Measurements from ENCODE around the gene PLEKHA1.
A peak's percentile ranks its signal among the peaks of the same experiment; 100 is the strongest.

Gene PLEKHA1

GRCh38 chr10:122374237-122374858, at the start of gene PLEKHA1:
Gene PLEKHA1, plus strand, starts transcription at chr10:122374708. Its CDS starts 18,493 bp downstream, at chr10:122393201.
- DNase-seq = peak; percentile 87

DNA sequence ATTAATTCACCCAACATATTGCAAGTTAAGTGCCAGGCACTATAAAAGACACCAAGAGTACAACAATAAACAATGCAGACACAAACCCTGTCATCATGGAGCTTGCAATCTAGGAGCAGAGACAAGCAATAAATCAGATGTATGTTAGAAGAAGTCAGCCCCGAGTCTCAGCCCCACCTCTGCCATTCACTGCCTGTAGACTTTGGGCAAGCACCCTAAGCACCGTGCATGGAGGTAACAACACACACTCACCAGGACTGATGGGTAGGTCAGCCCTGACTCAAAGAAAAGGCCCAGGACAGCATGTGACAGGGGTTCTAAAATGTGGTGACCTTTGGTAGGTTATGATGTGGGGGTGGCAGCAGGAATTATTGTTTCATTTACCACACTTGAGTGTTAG, 49.3 kb upstream of the PLEKHA1 start:
- DNase-seq = no peak

DNA sequence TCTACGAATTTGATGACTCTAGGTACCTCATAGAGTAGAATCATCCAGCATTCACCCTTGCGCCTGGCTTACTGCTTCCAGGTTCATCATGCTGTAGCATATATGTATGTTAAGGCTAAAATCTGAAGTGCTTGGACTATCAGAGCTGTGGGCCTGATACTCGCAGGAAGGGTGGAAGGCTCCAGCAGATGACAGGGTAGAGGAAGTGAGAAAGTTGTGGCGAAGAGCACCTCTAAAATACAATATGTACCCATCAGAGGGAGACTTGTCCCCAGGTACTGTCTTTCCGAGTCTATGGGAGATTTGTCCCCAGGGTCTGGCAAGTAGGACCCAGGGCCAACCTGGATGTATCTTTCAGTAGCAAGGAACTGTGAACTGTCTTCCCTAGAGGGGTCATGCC, 48.1 kb upstream of the PLEKHA1 start:
- no peak for DNase-seq

DNA sequence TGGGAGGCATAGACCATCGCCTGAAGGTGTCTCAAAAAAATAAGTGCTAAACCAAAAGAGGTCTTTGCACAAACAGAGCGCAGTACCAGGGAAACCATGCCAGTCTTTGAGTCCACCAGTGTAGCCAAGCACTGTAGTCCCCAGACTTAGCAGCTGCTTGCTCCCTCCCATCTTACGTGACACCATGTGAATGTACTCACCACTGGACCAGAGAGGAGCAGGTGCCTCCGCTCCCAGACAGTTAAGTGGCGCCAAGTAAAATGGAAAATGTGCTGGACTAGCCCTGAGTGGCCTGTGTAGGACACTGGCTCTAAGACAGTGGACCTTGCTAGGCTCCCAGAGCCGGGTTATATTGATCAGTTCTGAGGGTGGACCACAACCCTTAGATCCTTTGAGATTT, 47.7 kb upstream of the PLEKHA1 start:
- DNase-seq = no peak

DNA sequence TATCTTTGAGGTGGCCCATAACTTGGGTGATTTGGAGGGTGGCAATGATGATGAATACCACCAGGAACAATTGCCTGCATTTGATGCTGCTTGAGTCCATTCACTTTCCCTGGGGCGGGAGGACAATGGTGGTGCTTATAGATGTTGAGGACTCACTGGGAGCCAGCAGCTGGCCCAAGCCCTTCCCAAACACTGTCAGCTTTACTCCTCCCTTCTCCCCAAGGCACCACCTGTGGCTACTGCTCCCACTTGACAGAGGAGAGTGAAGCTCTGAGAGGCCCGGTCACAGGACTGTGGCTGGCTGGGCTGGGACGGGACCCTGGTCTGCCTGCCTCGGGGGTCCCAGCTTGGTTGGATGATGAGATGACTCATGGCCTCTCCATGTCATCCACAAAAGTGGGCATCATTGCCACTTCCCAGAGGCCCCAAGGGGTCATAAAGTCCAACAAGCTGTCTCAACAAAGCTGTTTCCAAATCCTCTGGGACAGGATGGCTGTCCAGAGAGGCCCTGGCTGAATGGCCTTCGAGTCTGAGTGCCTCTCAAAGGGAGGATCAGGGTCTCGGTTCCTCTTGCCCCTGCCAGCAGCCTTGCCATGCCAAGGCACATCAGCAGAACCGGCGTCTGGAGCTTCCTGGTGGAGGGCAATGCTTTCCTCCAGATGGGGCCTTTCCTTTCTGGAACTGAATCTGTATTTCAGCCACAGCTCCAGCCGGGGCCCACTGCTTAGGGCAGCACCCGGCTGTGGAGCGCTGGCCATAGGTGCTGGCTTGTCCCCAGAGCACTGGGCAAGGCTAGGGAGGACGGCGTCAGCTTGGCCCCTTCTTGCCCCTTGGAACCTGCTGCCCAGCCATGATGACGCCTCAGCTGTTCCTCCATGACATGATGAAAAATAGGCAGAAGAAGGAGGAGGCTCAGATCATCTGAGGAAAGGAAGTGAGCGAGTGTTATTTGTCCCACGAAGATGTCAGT, 47.0 kb upstream of the PLEKHA1 start:
- no peak for DNase-seq

GRCh38 chr10:122328676-122329075, 45.8 kb upstream of the PLEKHA1 start:
- DNase-seq = no peak

DNA sequence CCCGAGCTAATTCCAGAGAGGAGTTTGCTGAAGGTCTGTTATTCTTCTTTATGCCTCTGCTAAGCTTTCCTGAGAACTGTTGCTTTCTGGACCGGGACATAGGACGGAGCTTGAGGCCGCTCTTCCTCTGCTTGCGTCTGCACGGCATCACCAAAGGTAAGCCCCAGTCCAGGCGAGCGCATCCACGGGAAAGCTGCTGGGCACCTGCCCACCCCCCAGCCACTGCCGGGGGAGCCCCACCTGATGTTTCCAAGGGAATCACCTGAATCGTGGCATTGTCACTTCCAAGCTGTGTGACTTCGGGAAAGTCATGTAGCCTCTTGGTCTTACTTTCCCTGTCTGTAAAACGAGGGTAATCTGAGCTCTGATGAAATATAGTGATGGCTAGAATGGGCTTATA, 45.1 kb upstream of the PLEKHA1 start:
- DNase-seq = no peak

DNA sequence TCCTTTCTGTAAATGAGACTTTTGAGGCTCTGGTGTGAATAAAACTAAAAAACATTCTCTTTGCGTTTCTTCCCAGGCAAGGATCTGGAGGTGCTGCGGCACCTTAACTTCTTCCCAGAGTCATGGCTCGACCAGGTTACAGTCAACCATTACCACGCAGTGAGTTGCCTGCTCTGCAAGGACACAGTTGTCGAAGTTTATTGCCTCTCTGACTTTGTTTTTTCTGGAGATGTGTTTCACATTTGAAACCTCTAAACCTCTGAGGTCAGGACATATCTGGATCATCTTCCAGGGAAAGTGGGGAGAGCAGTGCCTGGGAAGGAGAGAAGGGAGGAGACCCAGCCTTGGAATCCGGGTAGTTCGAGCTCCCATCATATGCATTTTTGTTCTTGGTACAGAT, 43.4 kb upstream of the PLEKHA1 start:
- no peak for DNase-seq

GRCh38 chr10:122331615-122332446, 42.7 kb upstream of the PLEKHA1 start:
- DNase-seq = no peak

- DNase-seq = no peak
Measured at GRCh38 chr10:122333037-122333436, 41.5 kb upstream of the PLEKHA1 start.

GRCh38 chr10:122336332-122336731, 38.2 kb upstream of the PLEKHA1 start:
- DNase-seq = no peak

DNA sequence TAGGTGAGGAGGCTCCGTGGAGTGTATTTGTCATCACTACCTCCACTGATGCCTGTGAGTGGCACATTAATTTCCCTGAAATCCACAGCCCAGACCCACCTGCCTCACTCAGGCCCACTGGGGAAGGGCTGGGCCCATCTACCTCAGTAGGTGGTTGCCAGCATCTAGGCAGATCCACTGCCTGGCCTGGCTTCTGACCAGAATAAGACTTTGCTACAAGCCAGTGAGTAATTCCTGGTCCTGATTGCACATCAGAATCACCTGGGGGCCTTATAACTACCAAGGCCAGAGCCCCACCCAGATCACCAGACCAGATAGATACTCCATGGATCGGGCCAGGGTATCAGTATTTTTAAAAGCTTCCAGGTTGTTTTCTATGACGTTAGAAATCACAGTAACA, 37.5 kb upstream of the PLEKHA1 start:
- DNase-seq = no peak

DNA sequence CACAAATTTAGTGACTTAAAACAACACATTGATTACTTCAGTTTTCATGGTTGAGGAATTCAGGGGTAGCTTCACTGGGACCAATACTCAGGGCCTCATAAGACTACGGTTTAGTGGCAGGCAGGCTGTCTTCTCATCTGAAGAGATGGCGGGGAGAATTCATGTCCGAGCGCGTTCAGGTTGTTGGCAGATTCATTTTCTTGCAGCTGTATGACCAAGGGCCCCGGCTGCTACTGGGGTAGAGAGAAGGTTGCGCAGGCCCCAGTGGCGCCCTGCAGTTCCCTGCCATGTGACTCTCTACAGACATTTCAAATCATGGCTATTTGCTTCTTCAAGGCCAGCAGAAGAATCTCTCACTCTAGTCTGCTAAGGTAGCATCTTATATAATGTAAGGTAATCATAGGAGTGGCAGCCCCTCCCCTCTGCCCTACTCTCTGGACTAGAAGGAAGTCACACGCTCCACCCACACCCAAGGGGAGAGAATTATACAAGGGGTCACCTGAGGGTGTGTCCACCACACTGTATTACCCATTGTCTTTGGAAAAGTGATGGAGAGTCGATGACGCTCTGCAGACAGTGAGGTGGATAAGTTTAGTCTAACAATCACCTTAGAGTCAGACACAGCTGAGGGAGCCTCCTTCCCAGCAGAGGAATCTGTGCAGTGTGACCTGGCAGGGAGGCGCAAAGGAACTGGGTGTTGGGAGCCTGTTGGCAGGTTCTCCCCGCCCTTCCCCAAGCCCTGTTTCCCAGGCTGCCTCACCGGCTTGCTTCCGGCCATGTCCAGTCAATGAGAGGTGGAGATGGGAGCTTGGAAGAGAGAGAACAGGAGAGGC, 35.7 kb upstream of the PLEKHA1 start:
- DNase-seq = no peak

DNA sequence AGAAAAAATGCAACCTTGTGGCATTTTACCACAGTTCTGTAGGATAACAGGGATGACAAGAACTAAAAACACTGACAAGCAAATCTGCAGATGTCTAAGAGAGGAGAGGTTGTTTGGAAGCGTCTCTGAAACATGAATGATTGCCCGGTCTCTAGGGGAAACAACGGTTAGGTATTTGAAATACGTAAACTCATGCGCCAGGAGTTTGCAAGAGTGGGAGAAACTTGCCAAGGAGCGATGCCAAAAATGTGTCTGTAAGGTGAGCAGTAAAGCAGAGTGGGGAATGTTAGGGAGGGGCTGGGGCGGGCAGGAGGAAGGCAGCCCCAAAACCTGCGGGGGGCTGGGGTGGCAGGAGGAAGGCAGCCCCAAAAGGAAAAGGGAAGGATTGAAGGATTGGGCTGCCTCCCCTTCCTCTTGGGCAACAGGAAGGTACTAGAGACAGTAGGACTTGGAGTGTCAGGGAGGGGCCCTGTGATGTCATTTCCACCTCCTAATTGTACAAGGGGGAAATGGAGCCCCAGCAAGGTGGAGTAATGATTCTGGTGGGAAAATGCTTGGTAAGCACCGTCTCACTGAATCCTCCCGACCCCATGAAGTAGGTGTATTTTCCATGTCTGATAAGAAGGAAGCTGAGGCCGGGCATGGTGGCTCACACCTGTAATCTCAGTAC, 33.2 kb upstream of the PLEKHA1 start:
- DNase-seq = no peak

- DNase-seq = peak; percentile 34
Measured at GRCh38 chr10:122342293-122343134, 32.0 kb upstream of the PLEKHA1 start.

DNA sequence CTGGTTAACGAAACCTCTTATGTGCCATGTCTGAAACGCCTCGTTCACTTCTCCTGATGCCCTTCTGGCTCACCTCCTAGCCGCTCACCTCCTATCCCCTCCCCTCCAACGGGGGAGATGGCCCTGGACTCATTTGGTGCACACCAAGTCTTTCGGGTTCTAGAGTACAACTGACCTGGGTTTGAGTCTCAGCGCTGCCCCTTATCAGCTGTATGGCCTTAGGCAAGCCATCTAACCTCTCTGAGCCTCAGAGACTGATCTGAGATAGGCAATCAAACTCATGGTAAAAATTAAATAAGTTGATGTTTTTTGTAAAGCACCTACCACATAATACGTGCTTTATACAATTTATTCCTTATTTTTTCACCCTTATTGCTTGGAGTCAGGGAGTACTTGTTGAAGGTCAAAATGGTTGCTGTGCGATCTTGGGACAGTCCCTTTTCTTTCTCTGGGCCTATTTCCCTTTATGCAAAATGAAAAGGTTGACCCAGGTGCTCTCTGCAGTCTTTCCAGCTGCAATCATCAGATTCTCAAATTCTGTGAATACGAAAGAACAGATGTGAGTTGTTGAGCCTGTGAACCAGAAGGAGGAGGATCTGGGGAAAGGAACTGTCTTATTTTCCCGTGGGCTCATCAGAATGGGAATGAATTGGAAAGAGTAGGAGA, 31.2 kb upstream of the PLEKHA1 start:
- DNase-seq = no peak

DNA sequence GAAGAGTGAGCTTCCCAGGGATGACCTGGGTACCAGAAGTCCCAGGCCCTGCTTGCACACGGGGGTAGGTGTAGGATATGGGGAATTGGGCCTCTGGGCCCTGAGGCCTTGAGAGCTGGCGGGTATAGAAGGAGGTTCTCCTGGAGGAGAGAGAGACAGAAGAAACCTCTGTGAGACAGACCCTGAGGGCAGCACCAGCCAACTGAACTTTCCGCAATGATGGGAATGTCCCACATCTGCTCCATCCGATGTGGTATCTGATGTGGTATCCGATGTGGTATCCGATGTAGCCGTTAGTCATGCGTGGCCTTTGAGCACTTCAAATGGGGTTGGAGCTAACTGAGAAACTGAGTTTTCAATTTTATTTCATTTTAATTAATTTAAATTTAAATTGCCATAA, 30.6 kb upstream of the PLEKHA1 start:
- no peak for DNase-seq

DNA sequence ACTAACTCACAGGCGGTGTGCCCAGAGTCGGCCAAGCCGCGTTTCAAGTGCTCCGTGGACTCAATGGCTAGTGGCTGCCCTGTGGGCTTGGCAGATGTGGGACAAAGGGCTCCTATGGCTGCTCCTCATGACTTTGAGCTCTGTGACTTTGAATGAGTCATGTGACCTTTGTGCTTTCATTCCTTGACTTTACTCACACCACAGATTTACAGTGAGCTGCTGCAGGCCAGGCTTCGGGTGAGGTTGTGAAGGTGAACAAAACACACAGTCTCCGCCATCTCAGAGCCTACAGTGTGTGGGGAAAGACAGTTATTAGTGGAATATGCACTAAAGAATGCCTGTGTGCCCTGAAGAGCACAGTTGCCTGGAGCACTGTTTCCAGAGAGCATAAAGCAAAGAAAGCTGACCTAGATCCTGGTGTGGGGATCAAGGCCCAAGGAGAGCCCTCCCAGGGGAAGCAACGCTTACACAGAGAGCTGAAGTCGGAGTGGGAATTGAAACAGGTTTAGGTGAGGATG, 29.7 kb upstream of the PLEKHA1 start:
- DNase-seq = no peak

GRCh38 chr10:122346326-122346950, 28.1 kb upstream of the PLEKHA1 start:
- no peak for DNase-seq

Data from 8988T (cell line).